BLaER1 treated with 17β-estradiol and CSF1 and Interleukin-3, amounts not matched to agents 10 nM and 100 nM (cell line): ENCODE results near the gene ZNF837.
"Not testable (repeated sequence)": the region's sequence is repeated elsewhere in the genome, so short reads cannot be mapped to it uniquely, and the experiment has no call there.

Source experiments
- H3K27ac ChIP-seq, 11 experiments: shearing (Covaris generic); formaldehyde crosslinking; 2 replicates each; pipeline ENCODE4 v1.8.1; 2022
- H3K27me3 ChIP-seq, 11 experiments: shearing (Covaris generic); formaldehyde crosslinking; 2 replicates each; pipeline ENCODE4 v1.8.1; 2022
- H3K36me3 ChIP-seq, 11 experiments: shearing (Covaris generic); formaldehyde crosslinking; 2 replicates each; pipeline ENCODE4 v1.8.1; 2022
- H3K4me1 ChIP-seq, 10 experiments: shearing (Covaris generic); formaldehyde crosslinking; 2 replicates each; pipeline ENCODE4 v1.8.1; 2022
- H3K4me2 ChIP-seq, 11 experiments: shearing (Covaris generic); formaldehyde crosslinking; 2 replicates each; pipeline ENCODE4 v1.8.1; 2022
- H3K4me3 ChIP-seq, 10 experiments: shearing (Covaris generic); formaldehyde crosslinking; 2 replicates each; pipeline ENCODE4 v1.8.1; 2022
- H3K9ac ChIP-seq, 11 experiments: shearing (Covaris generic); formaldehyde crosslinking; 2 replicates each; pipeline ENCODE4 v1.8.1; 2022
- H3K9me3 ChIP-seq, 11 experiments: shearing (Covaris generic); formaldehyde crosslinking; replicated peaks in 1 of 11; 2 replicates each; pipeline ENCODE4 v1.8.1; 2022
- H4K20me1 ChIP-seq, 11 experiments: shearing (Covaris generic); formaldehyde crosslinking; 2 replicates each; pipeline ENCODE4 v1.8.1; 2022
- Cebpa-rat ChIP-seq, 11 experiments: shearing (Covaris generic); IDR thresholded peaks; 2 replicates each; pipeline ENCODE4 v1.8.1; 2022

ZNF837 gene

DNA sequence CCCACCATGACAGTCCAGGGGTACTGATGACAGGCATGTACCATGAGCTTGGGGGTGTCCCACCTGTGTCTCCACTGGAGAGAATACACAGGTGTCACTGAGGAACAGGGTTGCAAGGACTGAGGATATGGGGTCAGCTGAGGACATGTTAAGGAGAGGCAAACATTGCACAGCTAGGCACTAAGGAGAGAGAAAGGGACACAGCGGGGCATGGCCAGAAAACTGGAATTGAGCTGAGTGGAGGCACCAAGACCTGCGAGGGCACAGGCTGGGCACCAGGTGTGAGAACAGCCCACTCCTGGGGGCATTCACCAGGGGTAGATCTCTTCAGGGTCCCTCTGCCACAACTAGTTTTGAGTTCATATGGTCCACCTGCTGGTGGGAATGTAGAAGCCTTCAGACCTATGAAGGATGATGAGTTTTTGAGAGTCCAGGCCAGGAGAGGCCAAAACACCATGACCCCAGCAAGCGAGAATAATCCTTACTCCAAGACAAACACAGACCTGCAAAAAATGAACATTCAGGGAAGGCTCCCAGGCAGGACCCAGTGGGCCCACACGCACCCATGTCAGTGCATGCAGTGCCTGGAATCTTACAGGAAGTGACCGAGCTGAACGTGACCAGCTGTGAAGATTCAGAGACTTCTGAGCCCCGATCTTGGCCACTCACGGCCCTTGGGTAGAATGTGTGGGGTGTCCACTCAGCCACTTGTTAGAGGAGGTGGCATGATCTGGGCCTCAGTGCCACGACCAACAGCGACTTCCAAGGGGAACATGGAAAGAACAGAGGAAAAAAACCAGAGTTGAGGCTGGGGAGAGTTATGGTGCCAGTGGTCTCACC, 26.2 kb upstream of the ZNF837 start:
- Histone ChIP-seq H3K9me3 (no peaks in the 10 kb centered on the region; a peak in 1 of 22 replicates), H3K4me2 (peak overlapping the region; percentile 85 to 100 (median 97)), H3K27ac (peak overlapping the region in 10 of 11 experiments; percentile 78 to 92 (median 84); a peak in 21 of 22 replicates), H3K4me3 (peak overlapping the region; percentile 84 to 98 (median 92)), H3K4me1 (peaks cover 27 to 35% (median 32%) of the 10 kb centered on the region in 10 experiments), H3K27me3 (no peaks in the 10 kb centered on the region), H3K9ac (peak overlapping the region; percentile 77 to 91 (median 85)), H4K20me1 (peaks cover 0 to 12% (median 0%) of the 10 kb centered on the region in 11 experiments; a peak in 3 of 22 replicates), H3K36me3 (peaks cover 0 to 13% (median 0%) of the 10 kb centered on the region in 11 experiments; a peak in 4 of 22 replicates)
- no peak for TF ChIP-seq Cebpa-rat (IDR thresholded peaks at IDR 0.05)

DNA sequence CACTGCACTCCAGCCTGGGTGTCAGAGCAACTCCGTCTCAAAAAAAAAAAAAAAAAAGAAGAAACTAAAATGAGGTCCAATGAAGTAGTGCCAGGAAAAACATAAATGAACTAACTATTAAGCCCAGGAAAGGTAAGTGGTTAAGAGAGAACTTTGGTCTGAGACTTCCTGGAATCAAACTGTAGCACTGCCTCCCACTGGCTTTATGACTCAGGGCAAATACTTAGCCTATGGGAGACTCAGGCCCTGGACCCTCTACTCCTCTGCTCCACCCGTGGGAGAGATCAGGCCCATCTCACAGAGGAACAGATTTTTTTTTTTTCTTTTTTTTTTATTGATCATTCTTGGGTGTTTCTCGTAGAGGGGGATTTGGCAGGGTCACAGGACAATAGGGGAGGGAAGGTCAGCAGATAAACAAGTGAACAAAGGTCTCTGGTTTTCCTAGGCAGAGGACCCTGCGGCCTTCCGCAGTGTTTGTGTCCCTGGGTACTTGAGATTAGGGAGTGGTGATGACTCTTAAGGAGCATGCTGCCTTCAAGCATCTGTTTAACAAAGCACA, 23.2 kb upstream of the ZNF837 start:
- not testable (repeated sequence) for H3K4me3 ChIP-seq, H4K20me1 ChIP-seq, H3K36me3 ChIP-seq, H3K9ac ChIP-seq, H3K27me3 ChIP-seq, H3K4me2 ChIP-seq, H3K9me3 ChIP-seq, H3K27ac ChIP-seq
- peaks cover 26 to 38% (median 33%) of the 10 kb centered on the region in 10 experiments for H3K4me1 ChIP-seq

- Histone ChIP-seq H3K4me3 (peak overlapping the region; percentile 67 to 78 (median 70)), H3K4me2 (peak overlapping the region; percentile 68 to 91 (median 83)), H3K27me3 (no peaks in the 10 kb centered on the region), H3K27ac (peak overlapping the region; percentile 41 to 77 (median 64); a peak in 20 of 22 replicates), H3K4me1 (peaks cover 18 to 29% (median 24%) of the 10 kb centered on the region in 10 experiments), H3K9me3 (no peaks in the 10 kb centered on the region; a peak in 1 of 22 replicates), H3K9ac (peak overlapping the region; percentile 71 to 85 (median 80)), H3K36me3 (peaks cover 0 to 7% (median 0%) of the 10 kb centered on the region in 11 experiments; a peak in 4 of 22 replicates), H4K20me1 (peaks cover 0 to 16% (median 9%) of the 10 kb centered on the region in 11 experiments; a peak in 11 of 22 replicates)
- no peak for TF ChIP-seq Cebpa-rat (IDR thresholded peaks at IDR 0.05)
These were observed 21.1 kb upstream of the ZNF837 start for GRCh38 chr19:58401840-58402421.

DNA sequence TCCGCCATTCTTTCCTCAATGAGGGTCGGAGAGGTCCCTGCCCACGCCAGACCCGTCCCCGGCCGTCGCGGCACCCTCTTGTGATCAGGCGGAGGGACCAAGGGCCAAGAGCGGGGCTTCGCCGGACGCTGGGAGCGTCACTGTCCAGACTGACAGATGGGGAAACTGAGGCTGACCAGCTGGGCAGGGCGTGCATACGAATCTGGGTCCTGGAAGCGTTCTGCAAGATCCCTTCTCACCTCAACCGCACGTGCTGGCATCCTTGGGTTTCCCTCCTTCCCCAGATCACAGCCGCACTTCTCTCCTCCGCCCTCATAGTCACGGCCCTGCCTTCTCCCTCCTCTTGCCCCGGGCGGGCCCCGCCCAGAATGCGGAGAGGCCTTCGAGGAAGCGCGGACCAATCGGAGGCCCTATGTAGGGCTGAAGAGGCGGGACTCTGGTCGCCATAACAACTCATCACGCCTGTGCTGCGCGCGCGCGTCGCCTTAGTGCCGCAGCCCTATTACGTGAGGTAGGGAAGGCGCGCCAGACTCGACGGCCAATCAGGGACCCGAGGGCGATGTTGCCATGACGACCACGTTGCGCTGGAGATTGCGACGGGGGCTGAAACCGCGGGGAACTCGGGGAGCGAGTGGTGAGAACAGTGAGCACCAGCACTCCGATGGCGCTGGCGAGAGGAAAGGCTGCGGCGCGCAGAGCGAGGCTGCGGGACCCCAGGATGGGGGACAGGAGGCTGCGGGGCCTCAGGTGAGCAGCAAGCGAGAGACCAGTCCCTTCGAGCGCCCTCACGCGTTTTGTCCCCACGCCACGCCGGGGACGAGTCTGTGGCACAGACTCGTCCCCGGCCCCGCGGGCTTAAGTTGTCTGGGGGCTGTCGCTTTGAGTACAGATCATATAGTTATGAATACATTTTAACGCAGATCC, 20.3 kb upstream of the ZNF837 start:
- peaks cover 13 to 23% (median 18%) of the 10 kb centered on the region in 10 experiments for H3K4me1 ChIP-seq
- H3K36me3 ChIP-seq = peaks cover 0 to 11% (median 1%) of the 10 kb centered on the region in 11 experiments; a peak in 8 of 22 replicates
- peaks cover 0 to 21% (median 15%) of the 10 kb centered on the region in 11 experiments; a peak in 13 of 22 replicates for H4K20me1 ChIP-seq
- H3K9me3 ChIP-seq = no peaks in the 10 kb centered on the region; a peak in 1 of 22 replicates
- H3K4me2 ChIP-seq = peak overlapping the region; percentile 75 to 91 (median 84)
- peak overlapping the region; percentile 41 to 77 (median 64); a peak in 20 of 22 replicates for H3K27ac ChIP-seq
- H3K27me3 ChIP-seq = peaks cover 0 to 7% (median 1%) of the 10 kb centered on the region in 11 experiments; a peak in 10 of 22 replicates
- peak overlapping the region; percentile 71 to 85 (median 80) for H3K9ac ChIP-seq
- TF ChIP-seq Cebpa-rat (IDR thresholded peaks at IDR 0.05) = peak in 1 of 11 experiments; percentile 59; a peak in 1 of 22 replicates
- H3K4me3 ChIP-seq = peak overlapping the region; percentile 67 to 78 (median 70)

DNA sequence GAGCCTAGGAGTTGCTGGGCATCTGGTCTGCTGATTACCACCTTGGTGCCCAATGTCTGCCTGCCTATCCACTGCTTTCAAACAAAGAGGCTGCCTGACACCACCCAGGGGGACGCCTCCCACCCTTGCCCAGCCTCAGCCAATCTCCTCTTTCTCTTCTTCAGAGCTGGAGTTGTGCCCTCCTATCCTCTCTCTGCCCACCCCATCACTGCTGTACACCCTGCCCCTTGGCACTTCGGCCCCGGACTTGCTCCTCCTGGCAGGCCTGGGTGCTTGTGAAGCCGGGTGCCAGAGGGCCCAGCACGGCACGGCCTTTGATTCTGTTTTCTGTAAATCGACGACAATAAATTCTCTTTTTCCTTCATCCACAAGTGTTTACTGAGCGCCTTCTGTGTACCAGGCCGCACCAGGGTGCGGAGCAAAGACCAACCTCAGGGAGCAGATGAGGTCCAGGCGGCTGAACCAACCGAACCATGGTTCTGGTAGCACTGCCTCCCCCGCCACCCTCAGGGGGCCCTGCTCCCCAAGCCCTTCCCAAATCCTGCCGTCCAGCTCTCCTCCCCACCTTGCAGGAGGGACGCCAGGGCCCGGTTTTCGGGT, 19.6 kb upstream of the ZNF837 start:
- no peak for TF ChIP-seq Cebpa-rat (IDR thresholded peaks at IDR 0.05)
- Histone ChIP-seq H3K36me3 (peaks cover 1 to 19% (median 9%) of the 10 kb centered on the region in 11 experiments; a peak in 17 of 22 replicates), H4K20me1 (peaks cover 0 to 29% (median 23%) of the 10 kb centered on the region in 11 experiments; a peak in 19 of 22 replicates), H3K4me2 (peak overlapping the region; percentile 52 to 90 (median 74)), H3K9ac (peak overlapping the region in 5 of 11 experiments; percentile 9 to 46 (median 31); a peak in 4 of 22 replicates), H3K27ac (peak overlapping the region in 4 of 11 experiments; percentile 17 to 47 (median 34); a peak in 4 of 22 replicates), H3K9me3 (no peaks in the 10 kb centered on the region; a peak in 1 of 22 replicates), H3K27me3 (peaks cover 0 to 13% (median 7%) of the 10 kb centered on the region in 11 experiments; a peak in 12 of 22 replicates), H3K4me1 (peaks cover 13 to 23% (median 18%) of the 10 kb centered on the region in 10 experiments), H3K4me3 (peak overlapping the region in 2 of 10 experiments; percentile 18 to 67; a peak in 1 of 20 replicates)

DNA sequence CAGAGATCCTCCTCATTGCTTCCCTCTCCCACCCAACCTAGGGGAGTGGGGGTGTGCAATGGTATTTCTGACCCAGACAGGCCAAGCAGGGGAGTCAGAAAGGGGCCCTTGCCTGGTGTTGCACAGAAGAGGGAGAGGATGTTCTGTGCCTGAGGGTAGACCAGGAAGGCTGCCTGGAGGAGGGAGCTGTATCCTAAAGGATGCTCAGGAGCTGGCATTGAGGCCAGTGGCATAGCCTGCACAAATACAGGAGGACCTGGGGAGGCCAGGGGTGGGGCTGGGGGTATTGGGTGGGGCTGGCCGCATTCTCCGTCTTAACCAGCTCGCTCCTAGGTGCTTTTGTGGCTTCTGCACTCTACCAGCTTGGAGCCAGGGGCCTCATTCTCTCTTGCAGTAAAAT, 19.1 kb upstream of the ZNF837 start:
- Histone ChIP-seq H3K27me3 (peaks cover 0 to 16% (median 7%) of the 10 kb centered on the region in 11 experiments; a peak in 12 of 22 replicates), H3K9me3 (no peaks in the 10 kb centered on the region; a peak in 1 of 22 replicates), H4K20me1 (peaks cover under 1 to 34% (median 28%) of the 10 kb centered on the region in 11 experiments; a peak in 21 of 22 replicates), H3K4me2 (no peak overlapping the region), H3K4me1 (peaks cover 13 to 23% (median 18%) of the 10 kb centered on the region in 10 experiments), H3K4me3 (no peak overlapping the region), H3K27ac (no peak overlapping the region), H3K9ac (no peak overlapping the region), H3K36me3 (peaks cover 6 to 24% (median 14%) of the 10 kb centered on the region in 11 experiments)
- no peak for TF ChIP-seq Cebpa-rat (IDR thresholded peaks at IDR 0.05)

GRCh38 chr19:58398545-58398944, 17.7 kb upstream of the ZNF837 start:
- no peak overlapping the region for H3K27ac ChIP-seq
- no peak for TF ChIP-seq Cebpa-rat (IDR thresholded peaks at IDR 0.05)

More at GRCh38 chr19:58398545-58398944, 17.7 kb upstream of the ZNF837 start:
- H3K36me3 ChIP-seq = peaks cover 20 to 37% (median 28%) of the 10 kb centered on the region in 11 experiments
- H3K4me2 ChIP-seq = no peak overlapping the region
- H3K4me3 ChIP-seq = no peak overlapping the region
- H3K4me1 ChIP-seq = peaks cover 13 to 23% (median 18%) of the 10 kb centered on the region in 10 experiments
- peaks cover 14 to 48% (median 41%) of the 10 kb centered on the region in 11 experiments; a peak in 21 of 22 replicates for H4K20me1 ChIP-seq
- H3K27me3 ChIP-seq = peaks cover 0 to 16% (median 7%) of the 10 kb centered on the region in 11 experiments; a peak in 12 of 22 replicates
- no peaks in the 10 kb centered on the region for H3K9me3 ChIP-seq
- no peak overlapping the region for H3K9ac ChIP-seq
